NCI-H2196 treated with DMSO at 0.1 percent for 48 hours (cell line): Measurements from ENCODE around the gene SLC15A3.

Source experiments
- DNase-seq: peaks from one replicate; lab custom pipeline; 2025; ENCODE audit not compliant: unreplicated experiment; lab: John Stamatoyannopoulos, UW

SLC15A3 gene

DNA sequence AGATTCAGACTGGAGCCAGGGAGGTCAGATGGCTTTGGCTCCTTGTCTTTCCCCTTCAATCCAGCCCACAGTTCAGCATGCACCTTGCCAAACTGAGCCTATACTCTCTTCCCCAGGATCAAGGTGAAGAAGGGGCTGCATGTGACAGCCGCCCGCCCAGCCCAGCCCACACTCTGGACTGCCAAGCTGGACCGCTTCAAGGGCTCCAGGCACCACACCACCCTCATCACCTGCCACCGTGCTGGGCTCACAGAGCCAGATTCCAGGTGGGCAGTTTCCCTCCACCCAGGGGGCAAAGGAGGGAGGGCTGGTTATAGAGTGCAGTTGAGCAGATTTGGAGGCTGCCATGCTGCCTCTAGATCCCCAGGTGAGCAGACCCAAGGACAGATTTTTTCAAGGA is 21.6 kb downstream of the SLC15A3 start:
- no peak for DNase-seq

GRCh38 chr11:60929764-60930163 is 22.2 kb downstream of the SLC15A3 start:
- DNase-seq, result no peak

DNA sequence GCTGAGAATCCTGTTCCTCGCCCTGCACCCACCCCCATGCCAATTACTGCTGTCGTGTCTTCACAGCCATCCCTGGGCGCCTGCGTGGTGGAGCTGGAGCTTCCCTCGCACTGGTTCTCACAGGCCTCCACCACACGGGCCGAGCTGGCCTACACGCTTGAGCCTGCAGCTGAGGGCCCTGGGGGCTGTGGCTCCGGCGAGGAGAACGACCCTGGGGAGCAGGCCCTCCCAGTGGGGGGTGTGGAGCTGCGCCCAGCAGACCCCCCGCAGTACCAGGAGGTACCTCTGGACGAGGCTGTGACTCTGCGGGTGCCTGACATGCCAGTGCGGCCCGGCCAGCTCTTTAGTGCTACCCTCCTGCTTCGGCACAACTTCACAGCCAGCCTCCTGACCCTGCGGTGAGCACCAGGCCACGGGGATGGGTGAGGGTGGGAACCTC is 23.4 kb downstream of the SLC15A3 start:
- DNase-seq, result no peak

DNA sequence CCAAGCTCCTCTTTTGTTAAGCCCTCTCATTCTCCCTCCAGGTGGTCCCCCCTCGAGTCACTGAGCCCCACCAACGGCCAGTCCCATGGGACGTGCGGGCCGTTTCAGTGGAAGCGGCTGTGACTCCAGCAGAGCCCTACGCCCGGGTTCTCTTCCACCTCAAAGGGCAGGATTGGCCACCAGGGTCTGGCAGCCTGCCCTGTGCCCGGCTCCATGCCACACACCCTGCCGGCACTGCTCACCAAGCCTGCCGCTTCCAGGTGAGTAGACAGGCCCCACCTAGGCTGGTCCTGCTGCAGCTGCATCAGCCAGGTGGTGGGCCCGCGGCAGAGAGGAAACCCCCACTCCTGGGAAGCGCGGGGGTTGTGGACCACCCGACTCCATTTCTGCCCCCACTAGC is 24.4 kb downstream of the SLC15A3 start:
- no peak for DNase-seq

DNA sequence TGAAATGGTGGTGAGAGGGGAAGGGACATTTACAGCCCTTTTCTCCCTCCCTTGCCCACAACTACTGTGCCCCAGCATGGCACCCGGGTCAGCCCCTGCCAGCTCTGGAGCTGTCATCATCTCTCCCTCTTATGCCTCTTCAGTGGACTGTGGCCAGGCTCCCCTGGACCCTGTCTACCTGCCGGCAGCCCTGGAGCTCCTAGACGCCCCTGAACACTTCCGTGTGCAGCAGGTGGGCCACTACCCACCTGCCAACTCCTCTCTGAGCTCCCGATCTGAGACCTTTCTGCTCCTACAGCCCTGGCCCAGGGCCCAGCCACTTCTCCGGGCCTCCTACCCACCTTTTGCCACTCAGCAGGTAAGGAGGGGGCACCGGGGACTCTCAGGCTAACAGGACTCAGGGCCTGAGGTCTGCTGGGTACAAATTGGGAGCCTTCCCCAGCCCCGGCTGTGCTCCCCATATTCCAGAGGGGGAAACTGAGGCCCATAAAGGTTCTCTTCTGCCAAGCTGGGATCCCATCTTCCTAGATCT is 24.8 kb downstream of the SLC15A3 start:
- DNase-seq, result no peak

- no peak for DNase-seq
These were observed 25.5 kb downstream of the SLC15A3 start for GRCh38 chr11:60926500-60926899.

GRCh38 chr11:60925868-60926267 is 26.1 kb downstream of the SLC15A3 start:
- no peak for DNase-seq

DNA sequence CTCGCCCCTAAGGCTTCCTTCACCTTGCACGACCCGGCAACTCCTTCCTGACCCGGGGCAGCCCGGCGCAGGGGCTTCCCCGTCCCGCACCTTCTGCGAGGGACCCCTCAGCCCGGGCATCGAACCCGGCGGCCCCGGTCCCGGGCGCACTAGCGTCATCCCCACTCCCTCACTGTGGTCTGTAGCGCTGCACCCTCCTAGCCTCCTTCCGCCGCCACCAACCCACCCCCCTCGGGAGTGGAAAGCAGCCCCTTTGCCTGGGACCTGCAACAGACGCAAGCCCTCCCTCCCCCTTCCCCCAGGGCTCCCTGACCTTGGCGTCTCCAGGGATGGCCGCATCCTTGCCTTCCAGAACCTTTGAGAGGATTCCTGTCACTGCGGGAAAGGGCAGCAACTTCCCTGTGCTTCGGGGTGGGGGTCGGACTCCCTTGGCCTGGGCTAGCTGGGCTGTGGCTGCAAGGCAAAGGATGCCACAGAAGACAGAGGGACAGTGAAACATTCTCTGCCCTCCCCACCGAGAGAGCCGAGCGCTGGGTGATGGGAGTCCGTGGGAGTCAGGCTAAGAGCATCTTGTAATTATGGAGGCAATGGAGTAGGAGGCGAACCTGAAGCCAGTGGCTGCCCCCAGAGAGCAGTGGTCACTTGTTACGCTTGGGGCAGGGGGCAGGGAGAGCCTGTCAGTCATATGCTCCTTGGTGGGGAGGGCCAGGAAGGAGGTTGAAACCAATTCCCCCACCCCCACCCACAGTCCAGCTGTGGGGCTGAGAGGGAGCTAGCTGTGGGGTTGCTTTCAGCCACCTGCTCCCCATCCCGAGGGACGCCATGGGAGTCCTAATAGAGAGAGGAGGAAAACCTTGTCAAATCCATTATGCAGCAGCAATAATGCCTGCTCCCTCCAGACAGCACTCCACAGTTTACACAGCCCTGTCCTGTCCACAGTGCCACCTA is 26.8 kb downstream of the SLC15A3 start:
- DNase-seq, result no peak

- DNase-seq, result peak; percentile 61
These were observed 27.7 kb downstream of the SLC15A3 start, which contains the start of gene TMEM132A for GRCh38 chr11:60924110-60924905. Gene TMEM132A, plus strand, starts transcription at chr11:60924460. Its CDS starts 174 bp downstream, at chr11:60924634.

DNA sequence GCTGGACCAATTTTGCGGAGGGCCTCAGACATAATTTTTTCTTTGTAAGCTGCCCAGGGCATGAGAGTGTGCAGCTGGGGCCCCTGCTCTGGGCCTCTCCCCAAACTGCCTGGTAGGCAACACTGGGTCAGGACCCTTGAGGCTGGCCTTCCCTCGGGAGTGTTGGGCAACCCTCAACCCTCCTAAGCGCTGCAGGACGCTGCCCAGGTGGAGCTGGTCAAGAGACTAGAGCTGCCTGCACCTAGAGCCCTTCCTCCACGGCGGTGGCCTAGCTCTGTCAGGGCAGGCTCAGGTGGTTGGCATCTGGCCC is 28.2 kb downstream of the SLC15A3 start:
- no peak for DNase-seq

- DNase-seq, result no peak
These were observed 28.6 kb downstream of the SLC15A3 start for GRCh38 chr11:60923326-60923725.

DNA sequence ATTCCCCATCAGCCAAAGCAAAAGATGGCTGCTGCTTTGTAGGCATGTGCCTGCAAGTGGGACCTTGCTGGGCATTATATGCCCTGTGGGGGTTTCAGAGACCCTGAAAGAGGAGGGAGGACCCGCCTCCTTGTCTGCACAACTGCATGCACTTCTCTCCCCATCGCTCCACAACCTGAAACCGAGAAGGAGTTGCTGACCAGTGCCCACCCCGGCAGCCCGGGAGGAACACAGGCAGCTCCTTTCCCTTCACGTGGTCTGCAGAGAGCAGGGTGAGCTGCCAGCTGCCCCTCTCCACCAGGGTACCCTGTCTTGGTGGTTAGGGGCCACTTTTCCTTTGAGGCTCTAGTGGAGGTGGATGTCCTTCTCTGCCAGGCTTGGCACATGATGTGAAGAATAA is 29.1 kb downstream of the SLC15A3 start:
- DNase-seq, result no peak

- DNase-seq, result no peak
These were observed 30.1 kb downstream of the SLC15A3 start for GRCh38 chr11:60921777-60922335.

GRCh38 chr11:60921259-60921658 is 30.7 kb downstream of the SLC15A3 start:
- DNase-seq, result no peak

DNA sequence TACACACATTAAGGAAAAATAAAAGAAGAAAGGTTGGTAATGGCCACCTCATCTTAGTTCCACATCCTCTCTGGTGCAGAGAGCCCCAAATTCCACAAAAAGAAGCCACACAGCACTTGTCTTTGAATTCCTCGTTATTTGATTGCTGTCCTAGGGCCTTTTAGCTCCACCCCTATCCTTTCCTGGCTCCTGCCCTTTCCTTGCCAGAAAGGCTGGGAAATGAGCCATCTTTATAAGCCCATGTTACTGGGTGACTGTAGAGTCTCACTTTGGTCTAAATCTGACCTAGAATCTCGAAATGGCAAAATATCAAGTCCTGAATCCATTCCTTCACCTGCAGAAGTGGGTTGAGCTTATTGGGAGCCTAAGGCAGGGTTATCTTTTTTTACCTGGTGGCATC is 32.0 kb downstream of the SLC15A3 start:
- DNase-seq, result no peak

GRCh38 chr11:60919320-60919719 is 32.7 kb downstream of the SLC15A3 start:
- no peak for DNase-seq

GRCh38 chr11:60918939-60919265 is 33.1 kb downstream of the SLC15A3 start:
- no peak for DNase-seq

GRCh38 chr11:60918251-60918938 is 33.6 kb downstream of the SLC15A3 start:
- no peak for DNase-seq

DNA sequence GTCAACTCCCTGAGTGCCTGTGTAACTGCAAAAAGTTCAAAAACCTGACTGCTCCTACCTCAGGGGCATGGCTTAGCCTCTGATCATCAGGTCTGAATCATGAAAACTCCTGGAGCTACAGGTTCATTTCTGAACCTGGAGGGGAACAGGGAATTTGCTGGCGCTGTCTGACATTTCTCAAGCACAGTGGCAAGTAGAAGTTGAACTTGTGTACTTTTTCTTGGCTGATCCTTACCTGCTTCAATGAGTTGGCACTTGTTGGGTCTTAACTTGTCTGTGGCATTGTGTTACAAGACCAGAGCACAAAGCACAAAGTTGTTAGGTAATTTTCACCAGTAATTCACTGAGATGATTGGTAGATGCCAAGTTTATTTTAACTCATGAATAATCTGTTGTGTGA is 34.7 kb downstream of the SLC15A3 start:
- DNase-seq, result no peak

GRCh38 chr11:60916669-60917206 is 35.2 kb downstream of the SLC15A3 start:
- no peak for DNase-seq
